HEK293T (cell line): ENCODE data around the gene KLHL29.

Source experiments
- CTCF ChIA-PET: fragments of 350-600 bp; formaldehyde crosslinking; extraction: SDS; loops from one replicate; lab custom pipeline; 2021; ENCODE audit warnings: antibody characterized with exemption, inconsistent platforms; lab: Yijun Ruan, JAX
- POLR2A ChIA-PET: fragments of 350-600 bp; formaldehyde crosslinking; extraction: SDS; loops from one replicate; lab custom pipeline; 2020; ENCODE audit warnings: antibody characterized with exemption, inconsistent platforms; lab: Yijun Ruan, JAX
- DNase-seq: peaks from one replicate; pipeline ENCODE4 v3.0.0; 2012; ENCODE audit warnings: mixed read lengths; ENCODE audit errors: extremely low spot score
- ARNT ChIP-seq: fragments of 450-650 bp; IDR thresholded peaks from 2 replicates; pipeline ENCODE4 v1.6.1; 2017; ENCODE audit warnings: mild to moderate bottlenecking
- BHLHE40 ChIP-seq: fragments of 450-650 bp; IDR thresholded peaks from 2 replicates; pipeline ENCODE4 v1.6.1; 2016; ENCODE audit warnings: mild to moderate bottlenecking, moderate library complexity, borderline replicate concordance
- CTBP1 ChIP-seq: fragments of 450-650 bp; IDR thresholded peaks from 2 replicates; pipeline ENCODE4 v1.6.1; 2016; ENCODE audit warnings: borderline replicate concordance
- ELF4 ChIP-seq: fragments of 450-650 bp; IDR thresholded peaks from 2 replicates; pipeline ENCODE4 v1.6.1; 2017; ENCODE audit warnings: antibody characterized with exemption
- FOXA1 ChIP-seq: fragments of 450-650 bp; IDR thresholded peaks from 2 replicates; pipeline ENCODE4 v1.6.1; 2016; ENCODE audit warnings: mild to moderate bottlenecking
- FOXK2 ChIP-seq: fragments of 450-650 bp; IDR thresholded peaks from 2 replicates; pipeline ENCODE4 v1.6.1; 2016; ENCODE audit warnings: mild to moderate bottlenecking
- FOXM1 ChIP-seq: fragments of 450-650 bp; IDR thresholded peaks from 2 replicates; pipeline ENCODE4 v1.6.1; 2017; ENCODE audit warnings: mild to moderate bottlenecking, borderline replicate concordance
- HDGF ChIP-seq: fragments of 450-650 bp; IDR thresholded peaks from 2 replicates; pipeline ENCODE4 v1.6.1; 2017; ENCODE audit warnings: antibody characterized with exemption, borderline replicate concordance
- L3MBTL2 ChIP-seq: fragments of 450-650 bp; conservative IDR thresholded peaks from 2 replicates; pipeline ENCODE4 v1.6.1; 2016; ENCODE audit warnings: mild to moderate bottlenecking
- LEF1 ChIP-seq: fragments of 450-650 bp; IDR thresholded peaks from 2 replicates; pipeline ENCODE4 v1.6.1; 2017; ENCODE audit warnings: mild to moderate bottlenecking, borderline replicate concordance
- NFRKB ChIP-seq: fragments of 450-650 bp; IDR thresholded peaks from 2 replicates; pipeline ENCODE4 v1.6.1; 2016; ENCODE audit warnings: mild to moderate bottlenecking, moderate library complexity
- PKNOX1 ChIP-seq: fragments of 450-650 bp; IDR thresholded peaks from 2 replicates; pipeline ENCODE4 v1.6.1; 2016
- SP1 ChIP-seq: fragments of 450-650 bp; IDR thresholded peaks from 2 replicates; pipeline ENCODE4 v1.6.1; 2017
- SUZ12 ChIP-seq: fragments of 450-650 bp; IDR thresholded peaks from 2 replicates; pipeline ENCODE4 v1.6.1; 2016; ENCODE audit warnings: mild to moderate bottlenecking
- TARDBP ChIP-seq: fragments of 450-650 bp; IDR thresholded peaks from 2 replicates; pipeline ENCODE4 v1.6.1; 2016
- ZNF384 ChIP-seq: fragments of 450-650 bp; IDR thresholded peaks from 2 replicates; pipeline ENCODE4 v1.6.1; 2016

The KLHL29 gene

GRCh38 chr2:23666241-23666979 lies 281.4 kb downstream of the KLHL29 start:
- CTCF ChIA-PET, result interaction anchor here (0.6 kb wide), 1 partner anchor 871 kb away, joined by 4 read pairs; no protein-coding TSS in a partner anchor
- TF ChIP-seq PKNOX1, result no peak
- no peak for TF ChIP-seq LEF1
- TF ChIP-seq ZNF384, result no peak
- no peak for TF ChIP-seq ELF4
- TF ChIP-seq SUZ12, result no peak
- TF ChIP-seq TARDBP, result no peak
- no peak for TF ChIP-seq CTBP1
- no peak for TF ChIP-seq ARNT
- TF ChIP-seq FOXM1, result no peak
- TF ChIP-seq BHLHE40, result no peak
- POLR2A ChIA-PET, result no interaction called here
- DNase-seq, result no peak

- no peak for DNase-seq
- TF ChIP-seq ZNF384, result no peak
- TF ChIP-seq CTBP1, result no peak
- CTCF ChIA-PET, result no interaction called here
- POLR2A ChIA-PET, result no interaction called here
Observed at GRCh38 chr2:23666980-23667357, 282.0 kb downstream of the KLHL29 start.

GRCh38 chr2:23668756-23669304 lies 283.9 kb downstream of the KLHL29 start:
- TF ChIP-seq SP1, result no peak
- TF ChIP-seq NFRKB, result no peak
- no peak for TF ChIP-seq FOXK2
- TF ChIP-seq ELF4, result no peak
- no peak for TF ChIP-seq HDGF
- TF ChIP-seq ARNT, result no peak
- TF ChIP-seq FOXA1, result no peak
- no peak for TF ChIP-seq PKNOX1
- TF ChIP-seq CTBP1, result no peak
- TF ChIP-seq TARDBP, result no peak
- no peak for TF ChIP-seq FOXM1
- no peak for TF ChIP-seq SUZ12
- TF ChIP-seq L3MBTL2, result no peak
- no peak for DNase-seq
- ChIA-PET CTCF (no interaction called here), POLR2A (no interaction called here)

- POLR2A ChIA-PET, result no interaction called here
- DNase-seq, result no peak
- TF ChIP-seq CTBP1 (no peak), FOXM1 (no peak), FOXA1 (no peak), TARDBP (no peak), ARNT (no peak), PKNOX1 (no peak), L3MBTL2 (no peak), ZNF384 (no peak), FOXK2 (no peak), SP1 (no peak), BHLHE40 (no peak), NFRKB (no peak), HDGF (no peak), LEF1 (no peak), SUZ12 (no peak), ELF4 (no peak)
- CTCF ChIA-PET, result no interaction called here
Observed at GRCh38 chr2:23669413-23670244, 284.6 kb downstream of the KLHL29 start.

GRCh38 chr2:23670245-23670592 lies 285.2 kb downstream of the KLHL29 start:
- ChIA-PET CTCF (no interaction called here), POLR2A (no interaction called here)
- TF ChIP-seq ELF4, result no peak
- TF ChIP-seq FOXK2, result no peak
- TF ChIP-seq LEF1, result no peak
- no peak for TF ChIP-seq ZNF384
- TF ChIP-seq HDGF, result no peak
- no peak for TF ChIP-seq TARDBP
- TF ChIP-seq NFRKB, result no peak
- no peak for TF ChIP-seq SUZ12
- TF ChIP-seq PKNOX1, result no peak
- no peak for TF ChIP-seq FOXM1
- TF ChIP-seq BHLHE40, result no peak
- no peak for DNase-seq

GRCh38 chr2:23673082-23673481 lies 288.1 kb downstream of the KLHL29 start:
- TF ChIP-seq PKNOX1, result no peak
- TF ChIP-seq LEF1, result no peak
- no peak for TF ChIP-seq BHLHE40
- TF ChIP-seq HDGF, result no peak
- TF ChIP-seq FOXK2, result no peak
- TF ChIP-seq FOXA1, result no peak
- no peak for TF ChIP-seq CTBP1
- TF ChIP-seq FOXM1, result no peak
- no peak for TF ChIP-seq NFRKB
- TF ChIP-seq L3MBTL2, result no peak
- ChIA-PET CTCF (no interaction called here), POLR2A (no interaction called here)
- no peak for DNase-seq
